Measurements from ENCODE around the gene ACOT12. TPM values are rescaled to one million over a fixed set of nuclear protein-coding genes. Genes with fewer than 3 reads are reported as not detected.

Gene ACOT12
- total and polyA plus RNA-seq, 2 of the 13 experiments (the other 11 are each of a cell fraction or from before 2014, with no cell fraction given), result not detected

- TF ChIP-seq JDP2 (CRISPR knock-in tag; IDR thresholded peaks at IDR 0.05; ENCODE audit: borderline replicate concordance) (no peak), RARA (CRISPR knock-in tag; IDR thresholded peaks at IDR 0.05) (peak; percentile 57; the same call in 1 of the 2 replicates), CC2D1A (CRISPR knock-in tag; IDR thresholded peaks at IDR 0.05) (no peak), KDM3A (CRISPR knock-in tag; IDR thresholded peaks at IDR 0.05; ENCODE audit: low read depth) (no peak), MEIS1 (CRISPR knock-in tag; IDR thresholded peaks at IDR 0.05; ENCODE audit: borderline replicate concordance) (0 out of 2 replicates have a peak, but pooled peaks have one; percentile 59), ZMYM4 (CRISPR knock-in tag; IDR thresholded peaks at IDR 0.05) (0 out of 2 replicates have a peak, but pooled peaks have one; percentile 21), ZIK1 (CRISPR knock-in tag; IDR thresholded peaks at IDR 0.05; ENCODE audit: borderline replicate concordance, low read depth) (no peak), POLR2A (IDR thresholded peaks at IDR 0.05; ENCODE audit: insufficient read depth in 1 of 2, low read depth in 2 of 2, low read length in 2 of 2) (no peak), SALL1 (CRISPR knock-in tag; IDR thresholded peaks at IDR 0.05) (peak; percentile 68), KLF11 (CRISPR knock-in tag; IDR thresholded peaks at IDR 0.05) (no peak), TBL1XR1 (IDR thresholded peaks at IDR 0.05; ENCODE audit: borderline replicate concordance, low read length, partially characterized antibody) (no peak), RFX3 (CRISPR knock-in tag; IDR thresholded peaks at IDR 0.05) (no peak), ZNF781 (CRISPR knock-in tag; IDR thresholded peaks at IDR 0.05; ENCODE audit: borderline replicate concordance, not compliant biosample characterization) (no peak), HOXA3 (CRISPR knock-in tag; IDR thresholded peaks at IDR 0.05) (0 out of 2 replicates have a peak, but pooled peaks have one; percentile 26), ZNF367 (CRISPR knock-in tag; IDR thresholded peaks at IDR 0.05; ENCODE audit: borderline replicate concordance) (no peak), TBX2 (CRISPR knock-in tag; IDR thresholded peaks at IDR 0.05; ENCODE audit: borderline replicate concordance) (no peak), MTF2 (CRISPR knock-in tag; IDR thresholded peaks at IDR 0.05; ENCODE audit: borderline replicate concordance) (no peak), RCOR2 (CRISPR knock-in tag; IDR thresholded peaks at IDR 0.05) (no peak), ZSCAN25 (CRISPR knock-in tag; IDR thresholded peaks at IDR 0.05) (0 out of 2 replicates have a peak, but pooled peaks have one; percentile 40), HNF1B (CRISPR knock-in tag; IDR thresholded peaks at IDR 0.05) (no peak)
- TF ChIP-seq, protein P1, sequence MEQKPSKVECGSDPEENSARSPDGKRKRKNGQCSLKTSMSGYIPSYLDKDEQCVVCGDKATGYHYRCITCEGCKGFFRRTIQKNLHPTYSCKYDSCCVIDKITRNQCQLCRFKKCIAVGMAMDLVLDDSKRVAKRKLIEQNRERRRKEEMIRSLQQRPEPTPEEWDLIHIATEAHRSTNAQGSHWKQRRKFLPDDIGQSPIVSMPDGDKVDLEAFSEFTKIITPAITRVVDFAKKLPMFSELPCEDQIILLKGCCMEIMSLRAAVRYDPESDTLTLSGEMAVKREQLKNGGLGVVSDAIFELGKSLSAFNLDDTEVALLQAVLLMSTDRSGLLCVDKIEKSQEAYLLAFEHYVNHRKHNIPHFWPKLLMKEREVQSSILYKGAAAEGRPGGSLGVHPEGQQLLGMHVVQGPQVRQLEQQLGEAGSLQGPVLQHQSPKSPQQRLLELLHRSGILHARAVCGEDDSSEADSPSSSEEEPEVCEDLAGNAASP (CRISPR knock-in tag; IDR thresholded peaks at IDR 0.05; ENCODE audit: borderline replicate concordance), result no peak
- TF ChIP-seq, protein P2, sequence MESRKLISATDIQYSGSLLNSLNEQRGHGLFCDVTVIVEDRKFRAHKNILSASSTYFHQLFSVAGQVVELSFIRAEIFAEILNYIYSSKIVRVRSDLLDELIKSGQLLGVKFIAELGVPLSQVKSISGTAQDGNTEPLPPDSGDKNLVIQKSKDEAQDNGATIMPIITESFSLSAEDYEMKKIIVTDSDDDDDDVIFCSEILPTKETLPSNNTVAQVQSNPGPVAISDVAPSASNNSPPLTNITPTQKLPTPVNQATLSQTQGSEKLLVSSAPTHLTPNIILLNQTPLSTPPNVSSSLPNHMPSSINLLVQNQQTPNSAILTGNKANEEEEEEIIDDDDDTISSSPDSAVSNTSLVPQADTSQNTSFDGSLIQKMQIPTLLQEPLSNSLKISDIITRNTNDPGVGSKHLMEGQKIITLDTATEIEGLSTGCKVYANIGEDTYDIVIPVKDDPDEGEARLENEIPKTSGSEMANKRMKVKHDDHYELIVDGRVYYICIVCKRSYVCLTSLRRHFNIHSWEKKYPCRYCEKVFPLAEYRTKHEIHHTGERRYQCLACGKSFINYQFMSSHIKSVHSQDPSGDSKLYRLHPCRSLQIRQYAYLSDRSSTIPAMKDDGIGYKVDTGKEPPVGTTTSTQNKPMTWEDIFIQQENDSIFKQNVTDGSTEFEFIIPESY (CRISPR knock-in tag; IDR thresholded peaks at IDR 0.05), result no peak
Observed at GRCh38 chr5:81355291-81356251, 38.4 kb downstream of the ACOT12 start (continued).
